Measurements from ENCODE around the gene GPR63. TPM values are rescaled to one million over a fixed set of nuclear protein-coding genes. Genes with fewer than 3 reads are reported as not detected.

The GPR63 gene
- total and polyA plus RNA-seq, 2 of the 4 experiments (the other 2 are of a cell fraction), result 0.36 to 0.44 TPM

GRCh38 chr6:96787846-96788580 is 49.3 kb downstream of the GPR63 start:
- no peak overlapping the region for H2BK15ac ChIP-seq (ENCODE audit: low read depth, low read length)
- ATAC-seq (ENCODE audit: low read depth) (no peak), DNase-seq (no peak)
- intact Hi-C loops (cut with micrococcal nuclease) (no loop called here), in situ Hi-C loops (cut with MboI; ENCODE audit: low sequenced_read_pairs) (no loop called here), dilution Hi-C loops (cut with HindIII; ENCODE audit: low sequenced_read_pairs, unreplicated experiment) (no loop called here)
- no peak overlapping the region for H3K4me2 ChIP-seq (ENCODE audit: low read depth, low read length)
- WGBS, 2 experiments (ENCODE audit: extremely low coverage in 2 of 2, insufficient read length in 1 of 2), result 83% methylated on average over 2 of the region's 9 CpGs; no CpG with 5 or more reads in 1 of the 2 experiments
- ChIA-PET CTCF (no interaction called here), POLR2A (ENCODE audit: unreplicated experiment) (no interaction called here)
- H4K20me1 ChIP-seq (ENCODE audit: insufficient read depth, low read length), result no peaks in the 10 kb centered on the region
- no peak overlapping the region for H3K18ac ChIP-seq (ENCODE audit: low read depth, low read length)
- TF ChIP-seq CTCF (conservative IDR thresholded peaks at IDR 0.05; ENCODE audit: low read depth, low read length), result no peak
- TF ChIP-seq USF2 (IDR thresholded peaks at IDR 0.05; ENCODE audit: low read depth, low read length), result no peak
- no peak for TF ChIP-seq FOS (IDR thresholded peaks at IDR 0.05; ENCODE audit: low read depth, low read length)
- no peak for TF ChIP-seq POLR2A (IDR thresholded peaks at IDR 0.05; ENCODE audit: low read depth, low read length)
- no peak for TF ChIP-seq RAD21 (IDR thresholded peaks at IDR 0.05; ENCODE audit: low read length)
- TF ChIP-seq CHD1 (IDR thresholded peaks at IDR 0.05; ENCODE audit: low read depth, low read length), result no peak
- TF ChIP-seq MAZ (IDR thresholded peaks at IDR 0.05; ENCODE audit: borderline replicate concordance, low read depth, low read length), result no peak
- BruUV-seq (replicated peaks), result no TSS peak
- H2AFZ ChIP-seq (replicated peaks; ENCODE audit: low read length, poor library complexity), result no peak overlapping the region
- H2AK9ac ChIP-seq (replicated peaks; ENCODE audit: low read depth, low read length, poor library complexity), result no peak overlapping the region
- no peak overlapping the region for H3K56ac ChIP-seq (ENCODE audit: extremely low read depth, insufficient read depth, low read length)
- no peaks in the 10 kb centered on the region; the same call in 1 of the 2 replicates for H3K27me3 ChIP-seq (ENCODE audit: control insufficient read depth, insufficient read depth, low read length)
- no peak overlapping the region for H2BK120ac ChIP-seq (ENCODE audit: low read depth, low read length)
- no peak overlapping the region for H2BK5ac ChIP-seq (ENCODE audit: low read depth, low read length, poor library complexity, severe bottlenecking)
- no peak overlapping the region for H4K91ac ChIP-seq (ENCODE audit: insufficient read depth, low read depth, low read length)
- H3K4ac ChIP-seq (ENCODE audit: low read depth, low read length), result no peak overlapping the region
- H3K14ac ChIP-seq (replicated peaks; ENCODE audit: low read depth, low read length), result no peak overlapping the region
- no peaks in the 10 kb centered on the region for H3K79me1 ChIP-seq (ENCODE audit: low read depth in 1 of 2, low read length in 2 of 2)
- no peak overlapping the region for H4K5ac ChIP-seq (ENCODE audit: low read depth, low read length)
- no peaks in the 10 kb centered on the region for H3K9me3 ChIP-seq (ENCODE audit: control insufficient read depth, insufficient read depth, low read length)
- H3K4me3 ChIP-seq (ENCODE audit: insufficient read depth, low read depth, low read length), result no peak overlapping the region
- no peaks in the 10 kb centered on the region for H3K36me3 ChIP-seq (ENCODE audit: control insufficient read depth, insufficient read depth, low read length)
- no peak overlapping the region for H3K27ac ChIP-seq (ENCODE audit: insufficient read depth, low read length)
- no peaks in the 10 kb centered on the region for H3K4me1 ChIP-seq (ENCODE audit: control insufficient read depth, insufficient read depth, low read length)
- no peak overlapping the region for H2AK5ac ChIP-seq (ENCODE audit: low read depth, low read length)
- H4K8ac ChIP-seq (ENCODE audit: low read depth in 2 of 2, low read length in 2 of 2), result no peak overlapping the region
- H3K9ac ChIP-seq (ENCODE audit: low read depth, low read length), result no peak overlapping the region
- no peak overlapping the region for H2BK20ac ChIP-seq (ENCODE audit: low read depth, low read length)
- no peaks in the 10 kb centered on the region for H3K9me1 ChIP-seq (ENCODE audit: insufficient read depth, low read length)
- H3K23ac ChIP-seq (ENCODE audit: low read depth, low read length), result no peak overlapping the region
